A673 (cell line): ENCODE measurements around the gene SLC27A4. TPM values are rescaled to one million over a fixed set of nuclear protein-coding genes. Genes with fewer than 3 reads are reported as not detected.

Experiments
- BruUV-seq: library from RNA; stranded (reverse); fragments of 400-500 nt; replicated peaks from 2 replicates; lab custom pipeline; 2021; lab: Mats Ljungman, UMichigan
- CTCF ChIA-PET: fragments of 300-600 bp; sonication (Branson Sonifier 250); formaldehyde crosslinking; loops from one replicate; lab custom pipeline; 2022; ENCODE audit warnings: antibody characterized with exemption; lab: Charles Lee
- POLR2A ChIA-PET: fragments of 300-600 bp; sonication (Branson Sonifier 250); formaldehyde crosslinking; loops from one replicate; lab custom pipeline; 2022; ENCODE audit warnings: antibody characterized with exemption; ENCODE audit not compliant: low non-redundant PET; lab: Charles Lee
- DNase-seq: peaks from one replicate; pipeline ENCODE4 v3.0.0-alpha.2; 2015; ENCODE audit warnings: low spot score
- H3K27ac ChIP-seq: fragments of 200-600 bp; sonication (generic); 2 replicates; pipeline ENCODE4 v1.5.1; 2016; ENCODE audit warnings: mixed run types, low read depth, mild to moderate bottlenecking, mixed read lengths, antibody characterized with exemption, low read length; ENCODE audit not compliant: poor library complexity, severe bottlenecking
- H3K27me3 ChIP-seq: fragments of 200-600 bp; sonication (generic); replicated peaks from 2 replicates; pipeline ENCODE4 v1.6.1; 2017; ENCODE audit warnings: mixed run types, low read depth, mild to moderate bottlenecking, mixed read lengths, antibody characterized with exemption, low read length; ENCODE audit not compliant: insufficient read depth, poor library complexity
- H3K36me3 ChIP-seq: fragments of 200-600 bp; sonication (generic); 2 replicates; pipeline ENCODE4 v1.6.1; 2016; ENCODE audit warnings: mixed run types, mild to moderate bottlenecking, mixed read lengths, antibody characterized with exemption, low read length; ENCODE audit not compliant: insufficient read depth, poor library complexity, severe bottlenecking
- H3K4me1 ChIP-seq: fragments of 200-600 bp; sonication (generic); 2 replicates; pipeline ENCODE4 v1.6.1; 2017; ENCODE audit warnings: mixed run types, mild to moderate bottlenecking, mixed read lengths, antibody characterized with exemption, low read length; ENCODE audit not compliant: insufficient read depth, poor library complexity, severe bottlenecking
- H3K4me3 ChIP-seq: fragments of 200-600 bp; sonication (generic); 2 replicates; pipeline ENCODE4 v1.5.1; 2016; ENCODE audit warnings: low read depth, mixed run types, mild to moderate bottlenecking, mixed read lengths, low read length; ENCODE audit not compliant: poor library complexity, severe bottlenecking
- H3K9me3 ChIP-seq: fragments of 200-600 bp; sonication (generic); 2 replicates; pipeline ENCODE4 v1.6.1; 2016; ENCODE audit warnings: mixed run types, low read depth, mild to moderate bottlenecking, mixed read lengths, antibody characterized with exemption, low read length; ENCODE audit not compliant: poor library complexity, severe bottlenecking
- CTCF ChIP-seq: fragments of 300-800, 200-600 bp; sonication (generic); conservative IDR thresholded peaks from 2 replicates; pipeline ENCODE4 v1.5.1; 2017; ENCODE audit warnings: low read depth, mild to moderate bottlenecking, antibody characterized with exemption, low read length, moderate library complexity, mixed read lengths
- EZH2 ChIP-seq: fragments of 200-600 bp; sonication (generic); IDR thresholded peaks from 2 replicates; pipeline ENCODE4 v1.6.1; 2017; ENCODE audit warnings: borderline replicate concordance, low read depth, mild to moderate bottlenecking, mixed read lengths, antibody characterized with exemption, low read length; ENCODE audit not compliant: poor library complexity, severe bottlenecking
- intact Hi-C: fragments of 100-400 bp; cut with micrococcal nuclease; formaldehyde crosslinking; loops from one replicate; pipeline ENCODE4 v1.10.0; 2022; ENCODE audit not compliant: unreplicated experiment
- total RNA-seq: library from RNA; stranded (reverse); gene quantifications from 2 replicates; pipeline ENCODE4 v1.2.3, GENCODE V29; 2021

Gene SLC27A4
- total RNA-seq, 1 experiment from 2014 or later, result 39.1 TPM

- Histone ChIP-seq H3K4me1 (no peaks in the 10 kb centered on the region), H3K36me3 (no peaks in the 10 kb centered on the region), H3K27me3 (no peaks in the 10 kb centered on the region), H3K9me3 (no peaks in the 10 kb centered on the region), H3K27ac (no peak overlapping the region), H3K4me3 (no peak overlapping the region)
- no peak for TF ChIP-seq EZH2
- TF ChIP-seq CTCF, result no peak
- POLR2A ChIA-PET, result no interaction called here
- intact Hi-C loops, result loop anchor here (2.0 kb wide), 1 partner anchor 47 kb away; the partner anchor contains the start of gene SLC27A4
- BruUV-seq, result no TSS peak
- DNase-seq, result no peak
- CTCF ChIA-PET, result interaction anchor here (0.6 kb wide), 1 partner anchor 113 kb away, joined by 3 read pairs; no protein-coding TSS in a partner anchor
Measured at GRCh38 chr9:128294142-128294541, 46.2 kb upstream of the SLC27A4 start.

GRCh38 chr9:128296340-128297220 is 43.7 kb upstream of the SLC27A4 start:
- H3K27me3 ChIP-seq, result no peaks in the 10 kb centered on the region
- CTCF ChIA-PET, result no interaction called here
- H3K9me3 ChIP-seq, result no peaks in the 10 kb centered on the region
- H3K4me1 ChIP-seq, result no peaks in the 10 kb centered on the region
- H3K4me3 ChIP-seq, result no peak overlapping the region
- TF ChIP-seq EZH2 (no peak), CTCF (no peak)
- POLR2A ChIA-PET, result interaction anchor here (0.8 kb wide), 1 partner anchor 7 kb away, joined by 3 read pairs; no protein-coding TSS in a partner anchor
- no peak for DNase-seq
- BruUV-seq, result no TSS peak
- H3K36me3 ChIP-seq, result no peaks in the 10 kb centered on the region
- intact Hi-C loops, result loop anchor here (5.0 kb wide), 1 partner anchor 116 kb away; no protein-coding TSS in a partner anchor
- H3K27ac ChIP-seq, result no peak overlapping the region

GRCh38 chr9:128297221-128297773 is 43.0 kb upstream of the SLC27A4 start:
- ChIA-PET CTCF (no interaction called here), POLR2A (no interaction called here)
- TF ChIP-seq EZH2 (no peak), CTCF (no peak)
- H3K36me3 ChIP-seq, result no peaks in the 10 kb centered on the region
- no peak overlapping the region for H3K4me3 ChIP-seq
- intact Hi-C loops, result loop anchor here (5.0 kb wide), 1 partner anchor 115 kb away; no protein-coding TSS in a partner anchor
- no peaks in the 10 kb centered on the region for H3K27me3 ChIP-seq
- DNase-seq, result no peak
- no TSS peak for BruUV-seq
- no peaks in the 10 kb centered on the region for H3K4me1 ChIP-seq
- H3K27ac ChIP-seq, result no peak overlapping the region
- H3K9me3 ChIP-seq, result no peaks in the 10 kb centered on the region
